Measurements from ENCODE around the gene PIF1.
A peak's percentile ranks its signal among the peaks of the same experiment; 100 is the strongest.

The PIF1 gene, protein sequence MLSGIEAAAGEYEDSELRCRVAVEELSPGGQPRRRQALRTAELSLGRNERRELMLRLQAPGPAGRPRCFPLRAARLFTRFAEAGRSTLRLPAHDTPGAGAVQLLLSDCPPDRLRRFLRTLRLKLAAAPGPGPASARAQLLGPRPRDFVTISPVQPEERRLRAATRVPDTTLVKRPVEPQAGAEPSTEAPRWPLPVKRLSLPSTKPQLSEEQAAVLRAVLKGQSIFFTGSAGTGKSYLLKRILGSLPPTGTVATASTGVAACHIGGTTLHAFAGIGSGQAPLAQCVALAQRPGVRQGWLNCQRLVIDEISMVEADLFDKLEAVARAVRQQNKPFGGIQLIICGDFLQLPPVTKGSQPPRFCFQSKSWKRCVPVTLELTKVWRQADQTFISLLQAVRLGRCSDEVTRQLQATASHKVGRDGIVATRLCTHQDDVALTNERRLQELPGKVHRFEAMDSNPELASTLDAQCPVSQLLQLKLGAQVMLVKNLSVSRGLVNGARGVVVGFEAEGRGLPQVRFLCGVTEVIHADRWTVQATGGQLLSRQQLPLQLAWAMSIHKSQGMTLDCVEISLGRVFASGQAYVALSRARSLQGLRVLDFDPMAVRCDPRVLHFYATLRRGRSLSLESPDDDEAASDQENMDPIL

DNA sequence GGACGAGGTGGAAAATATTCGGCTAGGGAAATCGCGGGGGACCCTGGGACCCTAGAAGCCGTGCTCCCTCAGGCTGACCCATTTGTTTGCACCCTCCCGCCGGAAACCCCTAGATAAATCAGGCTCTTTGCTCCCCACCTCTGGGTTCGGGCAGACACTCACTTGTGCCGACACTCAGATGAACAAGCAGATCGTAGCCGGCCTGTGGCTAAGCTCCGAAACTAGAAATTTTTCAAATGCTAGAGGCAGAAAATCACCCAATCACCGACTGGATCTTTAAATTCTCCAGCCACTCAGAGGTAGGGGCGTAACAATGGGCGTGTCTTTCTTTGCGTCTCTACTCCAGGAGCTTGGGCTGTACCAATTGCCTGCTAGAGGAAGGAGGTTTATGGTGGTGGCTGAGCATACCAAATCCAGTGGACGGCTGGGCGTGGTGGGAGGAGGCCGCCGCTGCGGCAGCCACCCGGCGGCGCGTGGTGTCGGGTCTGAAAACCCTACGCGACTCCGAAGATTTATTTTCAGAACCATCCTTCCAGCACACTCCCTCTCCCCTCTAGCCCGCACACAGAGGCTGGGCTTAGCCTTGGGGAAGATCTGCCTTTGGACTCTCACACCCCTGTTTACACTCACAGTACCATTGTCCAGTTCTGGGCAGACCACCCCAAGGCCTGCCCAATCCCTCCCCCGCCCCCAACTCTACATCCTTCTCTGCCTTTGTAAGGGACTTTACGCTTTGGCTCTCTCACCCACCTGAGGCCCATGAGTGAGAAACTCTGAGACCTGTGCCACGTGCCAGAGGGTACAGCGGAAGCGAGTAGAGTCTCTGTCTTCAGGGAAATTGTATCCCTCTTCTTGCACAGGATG is at the start of gene PIF1:
Gene PIF1, minus strand, starts transcription at position 217 of the 864 bp plus-strand sequence. CDS start 1,312 bp downstream, outside the sequence.
- DNase-seq (ENCODE audit: low read depth in 2 of 2) = peak; percentile 59 to 77

DNA sequence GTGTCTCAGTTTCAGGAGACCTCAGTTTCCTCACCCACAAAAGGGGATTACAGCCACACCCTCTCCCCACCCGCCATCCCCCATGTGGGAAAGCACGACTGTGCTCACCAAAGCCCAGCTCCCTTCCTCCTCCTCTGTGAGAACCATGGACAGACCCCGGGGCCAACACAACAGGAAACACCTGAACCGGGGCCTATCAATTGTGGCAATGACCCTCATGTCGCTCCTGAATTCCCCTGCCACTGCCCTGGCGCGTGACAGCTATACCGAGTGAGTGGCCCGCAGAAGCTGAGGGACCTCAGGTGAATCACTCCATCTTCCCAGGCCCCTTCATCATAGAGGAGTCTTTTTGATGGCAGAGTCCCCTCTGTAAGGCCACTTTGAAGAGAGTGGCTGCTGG is 44.9 kb upstream of the PIF1 start:
- no peak for DNase-seq (ENCODE audit: low read depth in 2 of 2)

DNA sequence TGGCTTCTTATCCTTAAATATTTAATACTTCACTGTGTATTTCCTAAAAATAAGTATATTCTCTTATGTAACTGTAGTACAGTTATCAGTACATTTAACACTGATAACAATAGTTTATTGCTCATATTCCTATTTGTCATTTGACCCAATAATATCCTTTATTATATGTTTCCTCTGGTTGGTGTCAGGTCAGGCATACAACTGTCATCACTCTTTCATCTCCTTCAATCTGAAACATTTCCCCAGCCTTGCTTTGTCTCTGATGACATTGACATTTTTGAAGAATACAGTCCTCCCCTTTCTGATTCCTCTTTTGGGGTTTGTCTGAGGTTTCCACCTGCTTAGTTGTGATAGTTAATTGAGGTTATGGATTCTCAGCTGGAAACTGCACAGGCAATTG is 44.1 kb upstream of the PIF1 start:
- no peak for DNase-seq (ENCODE audit: low read depth in 2 of 2)

DNA sequence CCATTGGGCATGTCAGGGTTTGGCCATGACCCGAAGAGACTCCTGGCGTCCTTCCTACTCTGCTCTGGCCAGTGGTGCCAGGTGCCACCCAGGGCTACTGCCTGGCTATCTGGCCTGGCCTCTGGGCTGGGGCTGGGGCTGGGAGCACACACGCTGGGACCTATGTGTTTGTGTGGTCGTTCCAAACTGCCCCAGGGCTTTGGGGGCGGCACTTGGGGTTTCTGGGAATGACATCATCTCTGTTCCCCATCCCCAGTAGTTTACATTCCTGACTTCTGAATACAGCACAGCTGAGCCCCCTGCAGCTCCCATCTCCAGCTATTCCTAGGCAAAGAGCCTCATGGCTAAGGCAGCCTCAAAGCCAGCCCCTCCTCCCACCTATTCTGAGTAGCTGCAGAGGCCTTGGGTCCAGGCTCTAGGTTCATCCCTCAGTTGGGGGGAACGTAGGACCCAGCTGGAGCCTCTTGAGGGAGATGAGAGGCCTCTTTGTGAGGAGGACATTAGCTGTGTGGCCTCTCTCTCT is 40.6 kb upstream of the PIF1 start:
- no peak for DNase-seq (ENCODE audit: low read depth in 2 of 2)

DNA sequence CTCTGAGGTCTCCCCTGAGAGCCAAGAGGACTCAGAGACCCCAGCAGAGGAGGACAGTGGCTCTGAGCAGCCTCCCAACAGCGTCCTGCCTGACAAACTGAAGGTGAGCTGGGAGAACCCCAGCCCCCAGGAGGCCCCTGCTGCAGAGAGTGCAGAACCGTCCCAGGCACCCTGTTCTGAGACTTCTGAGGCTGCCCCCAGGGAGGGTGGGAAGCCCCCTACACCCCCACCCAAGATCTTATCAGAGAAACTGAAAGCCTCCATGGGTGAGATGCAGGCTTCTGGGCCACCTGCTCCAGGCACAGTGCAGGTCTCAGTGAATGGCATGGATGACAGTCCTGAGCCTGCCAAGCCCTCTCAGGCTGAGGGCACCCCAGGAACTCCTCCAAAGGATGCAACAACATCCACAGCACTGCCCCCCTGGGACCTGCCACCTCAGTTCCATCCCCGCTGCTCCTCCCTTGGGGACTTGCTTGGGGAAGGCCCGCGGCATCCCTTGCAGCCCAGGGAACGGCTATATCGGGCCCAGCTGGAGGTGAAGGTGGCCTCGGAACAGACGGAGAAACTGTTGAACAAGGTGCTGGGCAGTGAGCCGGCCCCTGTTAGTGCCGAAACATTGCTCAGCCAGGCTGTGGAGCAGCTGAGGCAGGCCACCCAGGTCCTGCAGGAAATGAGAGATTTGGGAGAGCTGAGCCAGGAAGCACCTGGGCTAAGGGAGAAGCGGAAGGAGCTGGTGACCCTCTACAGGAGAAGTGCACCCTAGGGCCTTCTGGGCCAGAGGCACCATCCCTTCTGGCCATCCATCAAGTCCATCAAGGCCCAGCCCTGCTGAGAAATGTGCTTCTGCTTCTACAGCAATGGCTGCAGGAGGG is 39.9 kb upstream of the PIF1 start:
- no peak for DNase-seq (ENCODE audit: low read depth in 2 of 2)

DNA sequence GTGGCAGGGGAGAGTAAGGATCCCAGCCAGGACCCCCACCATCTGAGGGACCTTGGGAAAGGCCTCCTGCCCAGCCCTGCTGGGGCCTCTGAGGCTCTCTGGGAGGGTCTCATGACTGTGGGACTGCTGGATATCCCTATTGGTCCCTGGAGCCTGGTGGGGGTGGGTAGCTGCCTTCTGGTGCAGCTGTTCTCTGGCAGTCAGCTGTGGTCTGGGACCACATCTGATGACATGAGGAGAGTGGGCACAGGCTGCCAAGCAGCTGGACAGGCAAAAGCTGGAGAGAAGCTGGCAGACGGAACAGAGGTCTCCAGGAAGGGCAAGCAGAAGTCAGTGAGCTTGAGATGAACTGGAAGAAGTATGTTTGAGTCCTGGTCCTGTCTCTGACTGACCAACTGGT is 38.6 kb upstream of the PIF1 start:
- no peak for DNase-seq (ENCODE audit: low read depth in 2 of 2)

DNA sequence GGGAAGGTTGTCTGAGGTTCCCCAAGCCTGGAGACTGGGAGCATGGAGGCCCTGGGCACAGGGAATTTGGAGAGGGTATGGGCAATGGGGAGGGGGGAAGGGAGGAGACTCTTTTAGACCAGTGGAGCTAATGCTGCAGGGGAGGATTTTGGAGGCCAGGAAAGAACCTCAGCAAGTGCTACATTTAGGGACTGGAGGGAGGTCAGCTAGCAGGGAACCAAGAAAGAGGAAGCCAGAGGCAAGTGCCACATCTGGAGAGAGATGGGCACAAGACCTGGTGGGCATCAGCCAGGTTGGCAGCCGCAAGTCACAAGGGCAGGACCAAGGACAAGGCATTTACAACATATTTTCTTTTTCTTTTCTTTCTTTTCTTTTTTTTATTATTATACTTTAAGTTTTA is 37.0 kb upstream of the PIF1 start:
- no peak for DNase-seq (ENCODE audit: low read depth in 2 of 2)

DNA sequence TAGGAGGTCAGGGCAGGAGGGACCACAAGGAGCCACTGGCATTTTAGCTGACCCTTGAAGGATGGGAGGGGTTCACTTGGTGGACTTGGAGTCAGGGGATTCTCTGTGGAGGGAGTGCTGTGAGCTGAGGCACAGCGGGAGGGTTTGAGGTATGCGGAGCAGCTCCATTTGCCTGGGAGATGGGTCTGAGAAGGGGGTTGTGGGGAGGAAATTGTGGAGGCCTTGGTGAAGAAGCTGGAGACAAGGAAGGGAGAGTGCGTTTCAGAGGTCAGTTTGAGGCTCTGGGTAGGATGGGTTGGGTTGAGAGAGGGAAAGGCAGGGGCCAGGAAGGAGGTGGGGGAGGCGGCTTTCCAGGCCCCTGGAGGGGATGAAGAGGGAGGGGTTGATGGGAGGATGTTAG is 36.5 kb upstream of the PIF1 start:
- no peak for DNase-seq (ENCODE audit: low read depth in 2 of 2)

DNA sequence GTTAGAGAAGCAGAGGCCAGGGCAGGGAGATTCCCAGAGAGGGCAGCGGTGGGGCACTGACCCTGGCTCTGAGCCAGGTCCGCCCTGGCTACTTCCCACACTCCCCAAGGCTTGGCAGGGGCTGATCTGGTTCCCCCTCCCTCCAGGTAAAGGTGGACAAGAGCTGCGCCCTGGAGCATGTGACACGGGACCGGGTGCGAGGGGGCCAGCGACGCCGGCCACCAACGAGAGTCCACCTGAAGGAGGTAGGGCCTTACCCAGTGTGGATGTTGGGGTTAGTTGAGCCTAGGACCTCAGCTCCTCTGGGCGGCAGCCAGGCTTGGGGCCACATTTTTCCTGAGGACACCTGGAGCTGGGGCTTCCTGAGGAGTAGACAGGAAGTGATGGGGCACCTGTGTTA is 35.9 kb upstream of the PIF1 start:
- DNase-seq (ENCODE audit: low read depth in 2 of 2) = no peak

DNA sequence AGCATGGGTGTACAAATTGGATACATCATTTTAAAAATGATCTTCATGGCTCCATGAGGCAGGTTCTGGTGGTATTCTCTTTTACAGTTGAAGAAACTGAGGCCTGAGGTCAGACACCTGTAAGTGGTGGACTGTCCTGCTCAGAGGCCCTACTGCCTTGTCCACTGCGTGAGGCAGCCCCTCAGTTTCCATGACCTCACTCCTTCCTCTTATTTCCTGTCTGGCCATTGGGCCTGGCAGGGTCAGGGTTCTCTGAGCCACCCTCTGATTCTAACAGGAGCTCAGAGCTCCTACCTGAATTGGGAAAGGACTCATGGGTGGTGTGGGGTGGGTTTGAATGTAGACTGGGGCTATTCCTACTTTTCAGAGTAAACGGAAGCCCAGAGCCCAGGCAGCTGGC is 33.8 kb upstream of the PIF1 start:
- no peak for DNase-seq (ENCODE audit: low read depth in 2 of 2)

DNA sequence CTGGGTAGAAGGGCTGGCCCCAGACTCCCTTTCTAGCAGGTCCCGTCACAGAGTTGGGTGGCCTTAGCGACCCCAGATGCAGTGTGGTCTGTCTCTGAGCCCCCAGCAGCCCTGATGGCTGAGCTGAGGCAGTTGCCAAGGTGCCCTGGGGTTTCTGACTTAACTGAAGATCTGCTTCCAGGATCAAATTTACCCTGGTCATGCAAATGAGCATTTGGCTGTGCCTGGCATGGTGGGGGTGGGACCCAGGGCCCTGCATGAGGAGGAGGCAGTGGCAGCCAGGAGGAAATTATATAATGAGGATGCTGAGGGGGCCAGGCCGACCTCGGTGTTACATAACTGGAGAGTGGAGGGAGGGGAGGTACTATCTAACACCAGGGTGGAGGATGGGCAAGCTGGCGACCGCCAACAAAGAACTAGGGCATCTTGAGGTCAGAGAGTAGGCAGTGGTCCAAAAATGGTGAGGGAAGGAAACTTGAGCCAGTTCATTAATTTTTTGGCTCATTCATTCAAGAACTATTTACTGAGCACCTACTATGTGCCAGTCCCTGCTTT is 32.7 kb upstream of the PIF1 start:
- DNase-seq (ENCODE audit: low read depth in 2 of 2) = no peak

DNA sequence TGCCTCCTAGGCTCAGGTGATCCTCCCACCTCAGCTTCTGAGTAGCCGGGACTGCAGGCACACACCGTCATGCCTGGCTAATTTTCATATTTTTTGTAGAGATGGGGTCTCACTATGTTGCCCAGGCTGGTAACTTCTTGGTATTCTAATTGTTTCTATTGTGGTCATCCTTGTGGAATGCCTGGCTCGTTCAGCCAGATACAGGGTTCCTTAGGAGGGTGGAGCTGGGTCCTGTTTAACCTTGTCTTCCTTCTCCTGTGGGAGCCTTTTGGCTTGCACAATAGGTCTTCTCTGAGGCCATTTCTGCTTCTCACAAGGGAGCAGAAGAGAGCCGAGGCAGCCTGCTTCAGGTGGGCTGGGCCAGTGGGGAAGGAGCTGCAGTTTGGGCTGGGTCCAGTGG is 32.0 kb upstream of the PIF1 start:
- DNase-seq (ENCODE audit: low read depth in 2 of 2) = no peak

DNA sequence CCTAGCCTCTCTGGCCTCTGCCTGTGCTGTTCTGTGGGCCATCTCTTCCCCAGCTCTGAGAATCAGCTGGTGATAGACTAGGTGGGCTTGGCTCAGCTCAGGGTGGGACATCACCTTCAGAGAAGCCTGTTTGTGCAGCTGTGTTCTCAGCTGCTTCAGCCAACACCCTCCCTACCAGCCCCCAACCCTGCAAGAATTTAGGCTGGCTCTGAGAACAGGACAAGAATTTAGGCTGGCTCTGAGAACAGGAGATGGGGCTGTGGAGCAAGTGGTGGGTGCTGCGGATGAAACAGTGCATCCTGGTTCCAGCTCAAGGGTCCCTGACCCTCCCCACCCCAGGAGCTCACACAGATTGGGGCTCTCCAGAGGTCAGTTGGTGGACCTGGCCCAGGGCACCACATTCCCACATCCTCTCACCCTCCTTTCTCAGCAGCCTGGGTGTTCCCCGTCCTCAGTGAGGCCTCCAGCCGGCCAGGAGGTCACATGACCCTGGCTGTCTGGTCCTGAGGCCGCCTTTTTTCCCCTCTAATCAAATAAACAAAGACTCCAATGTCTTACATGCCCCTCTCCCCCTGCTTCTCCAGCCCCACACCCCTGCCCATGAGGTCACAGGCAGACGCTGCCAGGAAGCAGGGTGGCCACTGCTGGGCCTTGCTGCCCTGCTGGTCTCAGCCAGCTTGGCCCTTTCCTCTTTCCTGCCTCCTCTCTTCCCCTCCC is 31.1 kb upstream of the PIF1 start:
- DNase-seq (ENCODE audit: low read depth in 2 of 2) = no peak

DNA sequence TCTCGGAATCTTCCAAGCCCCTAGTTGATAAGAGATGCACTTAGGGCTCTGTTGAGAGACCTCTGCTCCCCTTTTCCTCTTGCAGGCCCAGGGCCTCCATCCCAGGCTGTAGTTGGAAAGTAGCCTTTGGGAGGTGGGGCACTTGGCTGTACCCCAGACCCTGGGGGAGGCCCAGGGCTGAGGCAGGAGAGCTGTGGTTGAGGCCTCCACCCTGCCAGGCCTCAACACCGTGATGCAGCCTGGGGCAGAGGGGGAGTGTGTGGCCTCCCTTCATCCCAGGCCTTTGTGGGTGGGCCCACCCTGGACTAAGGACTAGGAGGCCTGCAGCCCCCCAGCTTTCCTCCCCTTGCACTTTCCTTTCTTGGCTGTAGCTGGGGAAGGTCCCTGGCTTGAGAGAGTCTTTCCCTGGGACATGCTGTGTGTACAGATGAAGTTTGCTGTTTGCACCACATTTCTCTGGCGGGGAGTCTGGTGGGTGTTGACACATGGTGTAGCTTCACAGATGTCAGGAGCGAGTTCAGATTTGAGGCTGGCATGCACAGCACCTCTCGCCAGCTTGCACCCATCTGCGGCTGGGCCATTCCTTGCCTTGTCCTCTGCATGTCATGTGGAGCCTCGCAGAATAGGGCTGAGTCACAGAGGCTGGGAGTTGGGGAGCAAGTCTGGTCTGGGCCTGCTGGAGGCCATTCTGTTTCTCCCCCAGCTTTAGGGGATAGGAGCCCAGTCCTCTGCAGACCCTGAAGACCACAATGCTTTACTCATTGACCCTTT is 29.9 kb upstream of the PIF1 start:
- no peak for DNase-seq (ENCODE audit: low read depth in 2 of 2)

DNA sequence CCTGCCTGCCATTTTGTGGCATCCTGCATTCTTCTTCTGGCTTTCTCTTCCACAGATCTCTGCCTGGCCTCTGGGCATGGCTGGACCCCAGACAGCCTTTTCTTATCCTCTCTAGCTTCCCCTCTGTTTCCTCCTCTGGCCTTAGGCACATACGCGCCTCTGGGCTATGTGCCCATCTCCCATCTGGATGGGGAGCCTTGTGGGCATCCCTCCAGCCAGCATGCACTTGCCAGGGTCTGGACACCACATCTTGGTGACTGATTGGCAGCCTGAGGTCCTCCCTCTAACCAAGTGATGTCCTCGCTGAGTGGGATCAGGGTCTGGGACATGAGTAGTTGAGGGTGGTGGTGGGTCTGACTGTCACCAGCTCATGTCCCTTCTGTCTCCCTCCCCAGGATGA is 29.1 kb upstream of the PIF1 start:
- no peak for DNase-seq (ENCODE audit: low read depth in 2 of 2)

DNA sequence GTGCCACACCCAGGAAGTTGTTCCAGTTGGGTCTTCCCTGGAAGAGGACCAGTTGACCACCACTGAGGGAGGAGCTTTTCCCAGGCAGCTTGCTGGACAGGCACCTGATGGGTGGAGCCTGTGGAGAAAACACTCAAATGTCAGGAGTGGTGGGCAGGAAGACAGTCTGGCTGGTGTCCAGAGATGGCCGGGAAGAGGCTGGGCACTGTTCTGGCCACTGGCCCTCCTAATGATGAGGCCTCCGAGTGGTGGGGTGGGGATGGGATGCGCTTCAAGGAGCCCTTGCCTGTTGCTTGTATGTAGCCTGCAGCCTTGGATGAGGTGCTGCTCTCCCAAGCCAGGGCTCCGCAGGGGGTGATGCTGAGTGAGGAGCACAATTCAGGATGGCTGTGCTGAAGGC is 28.6 kb upstream of the PIF1 start:
- DNase-seq (ENCODE audit: low read depth in 2 of 2) = no peak

DNA sequence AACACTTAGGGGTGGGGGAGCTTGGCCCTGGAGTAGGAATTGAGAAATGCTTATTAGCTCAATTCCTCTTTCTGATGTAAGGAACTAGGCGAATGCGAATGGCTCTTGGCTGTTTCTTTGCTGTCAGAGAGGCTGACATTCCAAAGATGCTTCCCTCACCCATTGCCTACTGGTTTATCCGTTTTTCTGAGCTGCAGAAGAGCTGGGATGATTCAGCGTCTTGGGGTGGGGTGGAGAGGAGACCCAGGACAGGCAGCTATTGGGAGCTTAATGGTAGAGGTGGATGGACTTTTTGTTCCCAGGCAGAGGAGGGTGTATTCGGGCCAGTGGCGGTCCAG is 26.0 kb upstream of the PIF1 start:
- DNase-seq (ENCODE audit: low read depth in 2 of 2) = no peak

DNA sequence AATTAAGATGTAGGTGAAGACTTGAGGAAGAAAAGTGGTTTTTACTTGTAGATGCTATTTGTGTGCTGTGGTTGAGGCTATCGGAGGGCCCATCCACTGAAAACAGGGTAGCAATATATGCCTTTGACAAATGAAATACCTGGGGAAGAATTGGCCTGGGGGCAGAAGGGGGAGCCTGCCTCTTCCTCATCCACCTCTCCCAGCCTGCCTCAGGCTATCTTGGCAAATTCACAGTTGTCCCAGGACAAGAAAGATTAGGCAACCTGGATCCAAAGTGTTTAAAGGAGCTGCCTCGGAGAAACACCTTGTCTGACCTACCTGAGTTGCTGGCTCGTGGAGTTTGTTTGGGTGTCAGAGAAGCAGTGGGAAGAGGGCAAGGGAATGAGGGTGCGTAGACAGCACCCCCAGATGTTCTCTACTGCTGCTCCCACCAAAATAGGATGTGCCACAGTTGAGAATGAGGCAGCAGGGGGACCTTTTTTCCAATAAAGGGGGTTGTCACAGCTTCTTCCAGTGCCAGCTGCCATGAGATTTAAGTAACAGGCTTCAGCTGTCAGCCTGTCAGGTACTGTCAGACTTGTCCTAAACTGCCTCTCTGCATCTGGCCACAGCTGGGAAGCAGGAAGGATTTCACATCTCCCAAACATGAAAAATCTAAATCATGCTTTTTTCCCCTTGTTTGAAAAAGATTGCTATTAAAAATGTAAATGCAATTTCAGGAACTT is 25.5 kb upstream of the PIF1 start:
- DNase-seq (ENCODE audit: low read depth in 2 of 2) = no peak

All from stimulated activated CD4-positive, alpha-beta T cell treated with anti-CD3 and anti-CD28 coated beads, Interleukin-1b, Interleukin-23, amount 100 ng/mL, for 4 hours (primary cell).